HepG2 (cell line): Measurements from ENCODE around the gene COPA. TPM values are rescaled to one million over a fixed set of nuclear protein-coding genes. Genes with fewer than 3 reads are reported as not detected.

ENCODE experiments used
- ATAC-seq: fragments of 200-7000 bp; cut with Tn5 transposase; 3 replicates; pipeline ENCODE4 v1.9.1; 2020; ENCODE audit warnings: mild to moderate bottlenecking, moderate library complexity
- BruUV-seq: library from RNA; stranded (reverse); fragments of 400-500 nt; replicated peaks from 2 replicates; lab custom pipeline; 2021; lab: Mats Ljungman, UMichigan
- CTCF ChIA-PET: fragments of 300-600 bp; formaldehyde crosslinking; extraction: SDS; loops from one replicate; lab custom pipeline; 2021; ENCODE audit warnings: low total read pairs, inconsistent platforms, low intra/inter-chr PET ratio; lab: Yijun Ruan, JAX
- POLR2A ChIA-PET: fragments of 350-600 bp; sonication (Branson Sonifier 250); formaldehyde crosslinking; loops from one replicate; lab custom pipeline; 2020; ENCODE audit warnings: antibody characterized with exemption, inconsistent platforms; lab: Yijun Ruan, JAX
- DNase-seq: peaks from one replicate; pipeline ENCODE4 v3.0.0-alpha.2; 2015; ENCODE audit warnings: low spot score
- FAIRE-seq: peaks from 3 replicates; lab custom pipeline; 2011; peaks lifted over from hg19 to GRCh38; lab: Jason Lieb, UNC
- H2AFZ ChIP-seq: one replicate; pipeline ENCODE4 v1.6.1; 2011; ENCODE audit warnings: low read length, inconsistent platforms
- H3K27ac ChIP-seq: fragments of 300-600 bp; 3 replicates; pipeline ENCODE4 v1.8.0; 2011; ENCODE audit warnings: mixed run types, mild to moderate bottlenecking, mixed read lengths, low read length, inconsistent platforms; ENCODE audit not compliant: insufficient read depth; ENCODE audit errors: extremely low read length
- H3K27me3 ChIP-seq, 2 experiments: fragments of 200-600 bp in 1 of 2; 2 replicates in 1 of 2; 3 replicates in 1 of 2; pipeline versions ENCODE4 v1.6.0 to v1.8.0; 2011; ENCODE audit warnings: low read length in 2 of 2, mild to moderate bottlenecking in 2 of 2, moderate library complexity in 2 of 2, inconsistent platforms in 1 of 2; ENCODE audit not compliant: insufficient read depth in 2 of 2, control insufficient read depth in 1 of 2
- H3K36me3 ChIP-seq, 2 experiments: fragments of 200-600 bp in 1 of 2; replicated peaks in 1 of 2; 2 replicates in 1 of 2; 3 replicates in 1 of 2; pipeline versions ENCODE4 v1.5.1 to v1.8.0; 2011; ENCODE audit warnings: low read length in 2 of 2, inconsistent platforms in 1 of 2; ENCODE audit not compliant: insufficient read depth in 2 of 2, control insufficient read depth in 1 of 2
- H3K4me1 ChIP-seq: 2 replicates; pipeline ENCODE4 v1.5.1; 2012; ENCODE audit warnings: low read length, inconsistent platforms; ENCODE audit not compliant: insufficient read depth
- H3K4me2 ChIP-seq: 2 replicates; pipeline ENCODE4 v1.6.0; 2011; ENCODE audit warnings: low read depth, low read length, inconsistent platforms
- H3K4me3 ChIP-seq, 3 experiments: fragments of 200-600 bp in 1 of 3; sonication (generic), shearing (Covaris generic) in 1 of 3; replicated peaks in 1 of 3; 2 replicates each; pipeline ENCODE4 v1.5.1; 2011 to 2016; ENCODE audit warnings: low read length in 3 of 3, inconsistent platforms in 2 of 3, low read depth in 2 of 3, mild to moderate bottlenecking in 2 of 3, control low read depth in 1 of 3, mixed read lengths in 1 of 3; ENCODE audit not compliant: insufficient read depth in 1 of 3
- H3K79me2 ChIP-seq: one replicate; pipeline ENCODE4 v1.6.1; 2011; ENCODE audit warnings: low read length, inconsistent platforms; ENCODE audit not compliant: insufficient read depth
- H3K9ac ChIP-seq: 2 replicates; pipeline ENCODE4 v1.6.0; 2011; ENCODE audit warnings: mild to moderate bottlenecking, low read depth, low read length, inconsistent platforms; ENCODE audit not compliant: insufficient read depth
- H3K9me3 ChIP-seq: 2 replicates; pipeline ENCODE4 v1.5.1; 2012; ENCODE audit warnings: mild to moderate bottlenecking, low read length
- H4K20me1 ChIP-seq: 2 replicates; pipeline ENCODE4 v1.6.0; 2011; ENCODE audit warnings: inconsistent platforms, mild to moderate bottlenecking, low read length, moderate library complexity; ENCODE audit not compliant: insufficient read depth
- ELF1 ChIP-seq: sonication (generic); formaldehyde crosslinking; IDR thresholded peaks from 2 replicates; pipeline ENCODE4 v1.4.0; 2020; ENCODE audit warnings: missing genetic modification reagents
- FOXO4 ChIP-seq: sonication (generic); formaldehyde crosslinking; conservative IDR thresholded peaks from 2 replicates; pipeline ENCODE4 v1.8.1; 2023; ENCODE audit warnings: missing genetic modification reagents
- GRHL1 ChIP-seq: sonication (generic); formaldehyde crosslinking; conservative IDR thresholded peaks from 2 replicates; pipeline ENCODE4 v1.8.0; 2022; ENCODE audit warnings: missing genetic modification reagents
- PHF5A ChIP-seq: IDR thresholded peaks from one replicate; pipeline ENCODE4 v1.6.1; 2018; ENCODE audit warnings: low read depth, missing genetic modification reagents; ENCODE audit not compliant: unreplicated experiment
- ZNF432 ChIP-seq: sonication (generic); formaldehyde crosslinking; IDR thresholded peaks from 2 replicates; pipeline ENCODE4 v1.5.0; 2020; ENCODE audit warnings: missing genetic modification reagents, mild to moderate bottlenecking, borderline replicate concordance
- WGBS: methylation state at CpG from one replicate; pipeline ENCODE4 v1.1.6; 2017; ENCODE audit warnings: low lambda C conversion rate; 5-methylcytosine and 5-hydroxymethylcytosine counted together
- in situ Hi-C: cut with HindIII; loops from 2 replicates; pipeline ENCODE4 v1.10.0; 2017; ENCODE audit warnings: low pct_unique_long_range_greater_than_20kb; ENCODE audit not compliant: extremely low pct_ligation_motif_present
- intact Hi-C: fragments of 100-400 bp; cut with micrococcal nuclease; formaldehyde crosslinking; loops from one replicate; pipeline ENCODE4 v1.10.0; 2022; ENCODE audit not compliant: unreplicated experiment
- polyA plus RNA-seq, 8 experiments: library from polyadenylated mRNA; depleted of rRNA in 3 of 8; stranded (reverse) in 7 of 8; unstranded in 1 of 8; fragments of >200 nt; fragmentation: Illumina TruSeq in 4 of 8; extraction: Trizol in 4 of 8; gene quantifications; 2 replicates each; pipeline versions ENCODE4 v1.2.1 to v1.2.3, GENCODE V29; 2011 to 2016; ENCODE audit warnings: low read depth in 4 of 8, missing spikeins in 1 of 8, mixed read lengths in 1 of 8; ENCODE audit not compliant: insufficient read depth in 1 of 8
- total RNA-seq, 5 experiments: library from RNA; depleted of rRNA; stranded (reverse); fragments of >200 nt; fragmentation: Illumina TruSeq; extraction: Trizol; gene quantifications; 2 replicates each; pipeline ENCODE4 v1.2.3, GENCODE V29; 2016; ENCODE audit warnings: low read depth in 1 of 5
- TF ChIP-seq, protein P1 (sequence below): sonication (generic); formaldehyde crosslinking; IDR thresholded peaks from 2 replicates; pipeline ENCODE4 v1.4.0; 2020; ENCODE audit warnings: missing genetic modification reagents, mild to moderate bottlenecking, borderline replicate concordance

COPA gene
- total and polyA plus RNA-seq, 2 of the 13 experiments (the other 11 are each of a cell fraction or from before 2014, with no cell fraction given): 160 to 197 TPM

GRCh38 chr1:160374306-160375110 is 31.5 kb upstream of the COPA start:
- Histone ChIP-seq H3K79me2 (no peaks in the 10 kb centered on the region), H3K36me3 (no peaks in the 10 kb centered on the region), H3K4me1 (peaks cover 8% of the 10 kb centered on the region), H3K4me2 (no peak overlapping the region), H3K9me3 (no peaks in the 10 kb centered on the region), H3K27me3 (no peaks in the 10 kb centered on the region; a peak in 3 of 5 replicates), H3K9ac (no peak overlapping the region), H4K20me1 (no peaks in the 10 kb centered on the region), H3K4me3 (no peak overlapping the region), H2AFZ (no peak overlapping the region), H3K27ac (no peak overlapping the region)
- no TSS peak for BruUV-seq
- no peak for DNase-seq
- WGBS: 19% methylated on average over 6 of the region's 6 CpGs
- in situ Hi-C loops: no loop called here
- POLR2A ChIA-PET: no interaction called here
- no peak; the same call in 2 of the 3 replicates for ATAC-seq
- TF ChIP-seq ZNF432 (CRISPR knock-in tag): no peak
- TF ChIP-seq GRHL1: no peak
- TF ChIP-seq FOXO4 (CRISPR knock-in tag): no peak
- no peak for TF ChIP-seq PHF5A
- no peak for TF ChIP-seq ELF1
- TF ChIP-seq, protein P1, sequence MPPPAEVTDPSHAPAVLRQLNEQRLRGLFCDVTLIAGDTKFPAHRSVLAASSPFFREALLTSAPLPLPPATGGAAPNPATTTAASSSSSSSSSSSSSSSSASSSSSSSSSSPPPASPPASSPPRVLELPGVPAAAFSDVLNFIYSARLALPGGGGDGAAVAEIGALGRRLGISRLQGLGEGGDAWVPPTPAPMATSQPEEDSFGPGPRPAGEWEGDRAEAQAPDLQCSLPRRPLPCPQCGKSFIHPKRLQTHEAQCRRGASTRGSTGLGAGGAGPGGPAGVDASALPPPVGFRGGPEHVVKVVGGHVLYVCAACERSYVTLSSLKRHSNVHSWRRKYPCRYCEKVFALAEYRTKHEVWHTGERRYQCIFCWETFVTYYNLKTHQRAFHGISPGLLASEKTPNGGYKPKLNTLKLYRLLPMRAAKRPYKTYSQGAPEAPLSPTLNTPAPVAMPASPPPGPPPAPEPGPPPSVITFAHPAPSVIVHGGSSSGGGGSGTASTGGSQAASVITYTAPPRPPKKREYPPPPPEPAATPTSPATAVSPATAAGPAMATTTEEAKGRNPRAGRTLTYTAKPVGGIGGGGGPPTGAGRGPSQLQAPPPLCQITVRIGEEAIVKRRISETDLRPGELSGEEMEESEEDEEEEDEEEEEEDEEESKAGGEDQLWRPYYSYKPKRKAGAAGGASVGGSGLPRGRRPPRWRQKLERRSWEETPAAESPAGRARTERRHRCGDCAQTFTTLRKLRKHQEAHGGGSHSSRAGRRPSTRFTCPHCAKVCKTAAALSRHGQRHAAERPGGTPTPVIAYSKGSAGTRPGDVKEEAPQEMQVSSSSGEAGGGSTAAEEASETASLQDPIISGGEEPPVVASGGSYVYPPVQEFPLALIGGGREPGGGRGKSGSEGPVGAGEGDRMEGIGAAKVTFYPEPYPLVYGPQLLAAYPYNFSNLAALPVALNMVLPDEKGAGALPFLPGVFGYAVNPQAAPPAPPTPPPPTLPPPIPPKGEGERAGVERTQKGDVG (CRISPR knock-in tag): no peak
- intact Hi-C loops: loop anchor here (5.0 to 10.0 kb wide), 2 partner anchors 180 to 272 kb away; partner anchors contain the start of gene CASQ1
- CTCF ChIA-PET: no interaction called here
- no peak for FAIRE-seq
